CD4-positive, alpha-beta T cell treated with Interleukin-21 for 1 hour (primary cell): Measurements from ENCODE around the gene POLE.
"Not testable (repeated sequence)": the region's sequence is repeated elsewhere in the genome, so short reads cannot be mapped to it uniquely, and the experiment has no call there.

ENCODE experiments used
- DNase-seq: peaks from one replicate; pipeline ENCODE4 v3.0.0-alpha.2; 2020

POLE gene

DNA sequence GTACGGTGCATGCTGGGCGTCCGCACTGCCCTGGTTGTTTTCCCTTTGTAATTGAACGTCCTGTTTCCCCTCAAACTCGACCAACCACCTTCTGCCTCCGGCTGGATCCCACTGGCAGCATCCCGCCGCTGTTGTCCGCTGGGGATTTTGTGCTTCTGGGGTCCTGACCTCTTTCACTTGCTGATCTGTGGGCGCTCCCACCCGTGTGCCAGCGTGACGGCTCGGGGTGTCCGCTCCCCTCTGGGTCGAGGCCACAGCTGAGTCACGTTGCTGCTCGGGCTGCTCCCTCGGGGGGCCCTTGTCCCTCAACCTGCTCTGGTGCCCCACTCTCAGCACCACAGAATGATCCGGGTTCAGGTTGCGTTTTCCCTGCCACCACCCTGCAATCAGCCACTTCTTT is 31.5 kb upstream of the POLE start:
- no peak for DNase-seq

DNA sequence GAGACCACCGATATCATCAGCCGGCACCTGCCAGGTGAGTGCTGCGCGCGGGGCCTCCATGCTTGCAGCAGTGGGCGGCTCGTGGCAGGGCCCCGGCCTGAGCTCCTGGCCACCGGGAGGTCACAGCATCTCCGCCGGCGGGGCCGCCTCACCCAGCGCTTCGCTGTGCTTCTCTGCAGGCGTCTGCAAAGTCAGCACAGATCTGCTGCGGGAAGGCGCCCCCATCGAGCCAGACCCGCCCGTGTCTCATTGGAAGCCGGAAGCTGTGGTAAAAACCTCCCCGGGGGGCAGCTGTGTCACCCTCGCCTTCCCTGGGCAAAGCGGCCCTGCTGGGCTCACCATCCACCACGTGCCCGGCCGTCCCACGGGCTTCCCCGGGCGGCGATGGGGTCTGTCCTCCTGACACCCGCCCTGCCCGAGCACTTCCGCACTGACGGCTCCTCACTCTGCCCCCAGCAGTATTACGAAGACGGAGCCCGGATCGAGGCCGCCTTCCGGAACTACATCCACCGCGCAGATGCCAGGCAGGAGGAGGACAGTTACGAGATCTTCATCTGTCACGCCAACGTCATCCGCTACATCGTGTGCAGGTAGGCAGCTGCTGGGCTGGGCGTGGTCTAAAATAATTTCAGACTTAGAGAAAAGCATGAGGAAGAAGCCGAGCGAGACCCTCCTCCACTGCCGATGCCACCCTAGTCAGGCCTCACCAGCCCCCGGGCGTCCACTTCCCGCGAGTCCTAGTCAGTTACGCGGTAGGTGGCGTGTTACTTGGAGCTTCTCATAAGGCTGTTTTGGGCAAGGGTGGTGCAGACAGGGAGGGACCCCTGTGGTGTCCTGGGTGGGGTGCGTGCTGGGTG is 30.6 kb upstream of the POLE start:
- DNase-seq: no peak

DNA sequence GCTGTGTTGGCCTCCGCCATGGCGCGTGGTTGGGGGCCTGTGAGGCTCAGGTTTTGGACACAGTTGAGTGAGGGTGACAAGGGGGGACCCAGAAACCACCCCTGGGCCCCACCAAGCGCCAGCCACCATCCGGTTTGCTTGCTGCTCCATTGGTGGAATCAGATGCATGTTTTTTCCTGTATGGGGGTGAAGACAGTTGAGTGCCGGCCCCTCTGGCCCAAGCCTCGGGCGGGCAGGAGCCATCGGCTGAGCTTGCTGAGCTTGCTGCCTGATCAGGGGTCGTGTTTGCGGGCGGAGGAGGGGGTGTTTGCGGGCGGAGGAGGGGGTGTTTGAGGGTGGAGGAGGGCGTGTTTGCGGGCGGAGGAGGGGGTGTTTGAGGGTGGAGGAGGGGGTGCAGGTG is 29.9 kb upstream of the POLE start:
- no peak for DNase-seq

DNA sequence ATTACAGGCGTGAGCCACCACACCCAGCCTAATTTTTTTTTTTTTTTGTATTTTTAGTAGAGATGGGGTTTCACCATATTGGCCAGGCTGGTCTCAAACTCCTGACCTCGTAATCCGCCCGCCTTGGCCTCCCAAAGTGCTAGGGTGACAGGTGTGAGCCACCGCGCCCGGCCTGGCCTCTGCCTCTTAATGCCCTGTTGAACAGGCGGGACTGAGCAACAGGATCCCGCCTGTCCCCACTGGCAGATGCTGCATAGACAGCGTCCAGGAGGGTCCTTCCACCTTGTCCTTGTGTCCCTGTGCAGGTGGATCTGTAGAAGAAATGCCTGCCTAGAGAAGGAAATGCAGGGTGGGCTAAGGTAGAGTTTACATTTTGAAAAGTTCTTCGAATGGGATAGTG is 29.2 kb upstream of the POLE start:
- DNase-seq: no peak

DNA sequence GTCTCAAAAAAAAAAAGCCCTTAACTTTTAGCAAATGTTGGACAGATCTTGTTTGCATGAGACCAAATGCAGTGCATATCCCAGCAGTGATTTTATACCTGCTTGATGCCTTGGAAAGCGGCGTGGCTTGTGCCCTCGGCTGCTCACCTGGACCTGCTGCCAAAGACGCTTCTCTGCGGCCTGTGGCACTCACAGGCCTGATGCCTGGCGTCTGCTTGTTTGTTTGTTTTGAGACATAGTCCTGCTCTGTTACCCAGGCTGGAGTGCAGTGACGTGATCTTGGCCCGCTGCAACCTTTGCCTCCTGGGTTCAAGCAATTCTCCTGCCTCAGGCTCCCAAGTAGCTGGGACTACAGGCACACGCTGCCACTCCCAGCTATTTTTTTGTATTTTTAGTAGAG is 28.7 kb upstream of the POLE start:
- no peak for DNase-seq

DNA sequence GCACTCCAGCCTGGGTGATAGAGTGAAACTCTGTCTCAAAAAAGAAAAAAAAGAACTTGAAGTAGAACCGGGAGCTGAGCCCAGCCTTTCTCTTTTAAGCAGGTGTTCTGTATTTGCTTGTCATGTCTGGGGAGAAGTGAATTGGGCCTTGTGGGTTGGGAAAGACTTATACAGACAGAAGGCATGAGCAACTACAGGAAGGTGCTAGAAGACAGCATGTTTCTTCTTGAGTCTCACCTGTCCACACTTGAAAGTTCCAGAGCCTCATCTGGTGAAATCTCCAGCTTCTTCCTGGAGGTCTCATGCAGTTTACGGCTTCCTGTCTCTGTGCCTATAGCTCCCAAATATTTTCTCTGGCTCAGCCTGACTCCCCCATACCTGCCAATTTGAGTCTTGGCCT is 26.0 kb upstream of the POLE start:
- no peak for DNase-seq

DNA sequence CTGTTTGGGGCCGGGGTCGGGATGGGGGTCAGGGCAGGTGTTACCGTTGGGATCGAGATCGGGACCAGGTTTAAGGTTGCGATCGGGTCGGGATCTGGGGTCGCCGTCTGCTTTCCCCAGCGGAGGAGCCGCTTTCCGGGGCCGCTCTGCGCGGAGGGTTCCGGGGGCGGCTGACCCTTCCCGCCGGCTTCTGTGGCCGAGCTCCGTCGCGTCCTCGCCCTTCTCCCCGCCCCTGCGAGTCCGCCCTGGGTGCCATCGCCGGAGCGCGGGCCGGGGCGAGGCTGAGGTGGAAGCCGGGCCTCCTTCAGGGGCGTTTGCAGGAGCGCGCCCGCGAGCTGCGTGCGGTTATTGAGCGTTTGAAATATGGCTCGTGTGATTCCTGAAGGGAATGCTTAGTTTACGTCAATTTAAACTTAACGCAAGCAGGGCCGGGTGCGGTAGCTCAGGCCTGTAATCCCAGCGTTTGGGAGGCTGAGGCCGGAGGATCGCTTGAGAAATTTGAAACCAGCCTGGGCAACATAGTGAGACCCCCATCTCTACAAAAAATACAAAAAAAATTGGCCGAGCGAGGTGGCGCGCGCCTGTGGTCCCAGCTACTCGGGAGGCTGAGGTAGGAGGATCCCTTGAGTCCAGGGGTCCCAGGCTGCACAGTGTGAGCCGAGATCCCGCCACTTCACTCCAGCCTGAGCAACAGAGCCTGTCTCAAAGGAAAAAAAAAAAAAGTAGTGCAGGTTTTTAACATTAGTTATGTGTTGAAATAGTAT is 24.1 kb upstream of the POLE start:
- DNase-seq: peak; percentile 12

DNA sequence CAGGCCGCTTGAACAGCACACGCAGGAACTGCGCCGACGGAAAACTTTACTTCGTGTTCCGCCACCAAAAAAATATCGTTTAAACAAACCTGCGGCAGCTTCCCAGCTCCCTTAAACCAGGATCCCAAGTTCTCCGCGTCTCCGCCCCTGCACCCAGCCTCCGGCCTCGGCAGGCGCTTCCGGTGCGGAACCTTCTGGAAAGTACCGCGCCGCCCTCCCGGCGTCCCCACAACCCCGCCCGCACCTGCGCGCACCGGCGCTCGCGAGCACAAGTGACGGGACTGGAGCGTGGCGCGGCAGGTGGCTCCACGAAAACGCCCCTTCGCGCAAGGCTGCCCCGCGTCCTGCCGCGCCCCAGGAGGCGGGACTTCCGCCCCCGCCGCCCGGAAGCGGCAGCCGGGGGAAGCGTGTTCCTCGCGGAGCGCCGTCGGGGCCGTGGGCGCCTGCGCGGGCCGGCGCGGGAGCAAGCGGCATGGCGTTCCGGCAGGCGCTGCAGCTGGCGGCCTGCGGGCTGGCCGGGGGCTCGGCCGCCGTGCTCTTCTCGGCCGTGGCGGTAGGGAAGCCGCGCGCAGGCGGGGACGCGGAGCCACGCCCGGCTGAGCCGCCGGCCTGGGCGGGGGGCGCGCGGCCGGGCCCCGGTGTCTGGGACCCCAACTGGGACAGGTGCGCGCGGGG is 23.4 kb upstream of the POLE start, which contains the start of gene PGAM5:
Gene PGAM5, plus strand, starts transcription at position 438 of the 675 bp plus-strand sequence. Its CDS starts 35 bp downstream, at position 473.
- DNase-seq: peak; percentile 95

DNA sequence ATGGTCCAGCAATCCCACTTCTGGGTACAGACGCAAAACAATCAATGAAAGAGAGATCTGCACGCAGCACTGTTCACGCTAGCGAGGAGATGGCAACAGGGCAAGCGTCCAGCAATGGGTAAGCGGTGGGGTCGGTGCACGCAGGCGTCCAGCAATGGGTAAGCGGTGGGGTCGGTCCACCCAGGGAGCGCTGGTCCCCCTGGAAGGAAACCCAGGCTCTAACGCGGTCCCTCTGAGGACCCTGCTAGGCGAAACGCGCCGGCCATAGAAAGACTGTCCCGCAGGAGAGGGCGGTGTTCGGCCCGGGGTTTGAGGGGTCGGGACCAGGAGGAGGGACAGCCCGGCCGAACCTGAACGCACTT is 22.9 kb upstream of the POLE start:
- no peak for DNase-seq

DNA sequence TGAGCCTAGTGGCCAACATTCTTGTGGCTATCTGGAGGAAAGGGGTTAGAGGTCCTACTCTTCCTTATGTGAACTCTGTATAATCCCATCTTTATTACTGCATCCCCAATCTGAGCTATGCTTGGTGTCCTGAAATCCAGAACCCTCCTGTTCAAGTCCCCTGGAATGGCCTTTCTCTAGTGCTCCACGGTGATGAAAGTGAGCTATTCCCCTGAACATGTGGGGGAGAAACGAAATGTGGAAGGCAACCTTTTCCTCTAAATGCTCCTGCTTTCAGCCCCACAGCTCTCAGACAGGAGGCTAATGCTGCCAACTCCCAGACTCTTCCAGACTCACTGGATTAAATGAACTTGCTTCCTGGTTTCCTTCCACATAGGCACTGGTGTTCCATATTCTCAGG is 21.0 kb upstream of the POLE start:
- no peak for DNase-seq

DNA sequence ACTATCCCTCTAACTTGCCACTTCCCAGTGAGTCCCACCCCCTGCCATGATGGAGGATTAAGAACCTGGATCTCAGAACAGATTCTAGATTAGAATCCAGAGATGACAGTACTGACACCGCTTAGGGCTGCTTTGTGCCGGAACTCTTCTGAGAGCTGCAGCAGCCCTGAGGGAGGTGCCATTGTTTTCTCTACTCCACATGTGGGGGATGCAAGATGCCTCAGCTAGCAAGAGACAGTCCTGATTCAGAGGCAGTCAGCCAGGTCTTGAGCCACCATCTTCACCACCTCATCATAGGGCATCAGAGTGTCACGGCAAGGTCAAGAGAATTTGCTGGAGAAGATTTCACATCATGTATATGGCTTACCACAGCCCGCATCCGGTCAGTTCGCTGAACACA is 20.1 kb upstream of the POLE start:
- no peak for DNase-seq

DNA sequence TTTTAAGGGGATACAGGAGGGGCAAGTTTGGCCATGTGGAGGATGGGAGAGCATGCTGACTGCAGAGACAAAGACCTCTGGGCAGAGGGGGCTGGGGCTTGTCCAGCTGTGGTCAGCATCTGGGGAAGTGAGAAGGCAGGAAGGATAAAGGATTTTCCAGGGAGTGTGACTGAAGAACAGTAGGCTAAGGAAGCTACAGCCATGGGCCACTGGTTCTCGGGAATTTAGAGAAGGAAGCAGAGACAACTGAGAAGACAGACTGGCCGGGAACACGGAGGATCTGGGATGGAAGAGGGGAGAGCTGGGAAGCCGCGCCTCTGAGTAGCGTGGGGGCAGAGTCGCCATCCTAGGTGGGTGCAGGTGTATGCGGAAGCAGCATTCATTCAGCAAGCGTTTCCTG is 16.5 kb upstream of the POLE start:
- no peak for DNase-seq

DNA sequence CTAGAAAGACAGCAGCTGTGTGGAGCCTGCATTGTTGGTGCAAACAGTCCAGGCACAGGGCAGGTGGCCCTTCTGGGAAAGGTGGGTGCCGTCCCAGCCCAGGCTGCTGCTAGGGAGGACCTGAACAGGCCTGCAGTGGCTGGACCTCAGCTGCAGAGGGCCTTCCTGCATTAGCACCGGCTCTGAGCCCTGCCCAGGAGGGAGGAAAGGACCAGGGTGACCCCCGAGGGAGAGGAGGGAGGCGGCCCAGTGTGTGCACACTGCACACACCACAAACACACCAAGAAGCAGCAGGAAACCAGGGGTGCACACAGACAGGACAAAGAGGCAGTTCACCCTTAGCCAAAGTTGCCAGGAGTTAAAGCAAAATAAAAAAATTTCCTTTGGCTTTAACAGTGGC is 15.5 kb upstream of the POLE start:
- DNase-seq: no peak

DNA sequence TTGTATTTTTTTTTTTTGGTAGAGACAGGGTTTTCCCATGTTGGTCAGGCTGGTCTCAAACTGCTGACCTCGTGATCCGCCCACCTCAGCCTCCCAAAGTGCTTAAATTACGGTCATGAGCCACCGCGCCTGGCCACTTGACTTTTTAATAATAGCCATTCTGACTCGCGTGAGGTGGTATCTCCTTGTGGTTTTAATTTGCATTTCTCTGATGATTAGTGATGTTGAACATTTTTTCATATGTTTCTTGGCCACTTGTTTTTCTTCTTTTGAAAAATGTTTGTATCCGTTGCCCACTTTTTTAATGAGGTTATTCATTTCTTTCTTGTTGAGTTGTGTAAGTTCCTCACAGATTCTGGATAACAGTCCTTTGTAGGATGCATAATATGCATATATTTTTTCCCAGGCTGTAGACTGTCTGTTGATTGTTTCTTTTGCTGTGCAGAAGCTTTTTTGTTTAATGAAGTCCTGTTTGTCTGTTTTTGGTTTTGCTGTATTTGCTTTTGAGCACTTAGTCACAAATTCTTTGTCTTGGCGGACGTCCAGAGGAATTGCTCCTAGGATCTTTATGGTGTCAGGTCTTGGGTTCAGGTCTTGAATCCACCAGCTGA is 13.2 kb upstream of the POLE start:
- no peak for DNase-seq

DNA sequence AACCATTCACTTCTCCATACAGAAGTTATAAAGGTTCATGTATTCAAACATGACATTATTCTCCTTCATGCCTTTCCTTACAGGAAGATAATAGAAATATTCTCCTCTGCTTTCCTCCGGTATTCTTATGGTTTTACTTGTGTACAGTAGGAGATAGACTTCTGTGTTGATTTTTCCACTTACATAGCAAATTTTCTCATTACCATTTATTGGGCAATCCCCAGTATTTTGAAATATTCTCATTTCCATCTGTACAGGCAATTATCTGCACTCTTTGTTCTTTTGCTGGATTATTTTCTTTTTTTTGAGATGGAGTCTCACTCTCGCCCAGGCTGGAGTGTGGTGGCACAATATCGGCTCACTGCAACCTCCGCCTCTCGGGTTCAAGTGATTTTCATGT is 11.2 kb upstream of the POLE start:
- no peak for DNase-seq

DNA sequence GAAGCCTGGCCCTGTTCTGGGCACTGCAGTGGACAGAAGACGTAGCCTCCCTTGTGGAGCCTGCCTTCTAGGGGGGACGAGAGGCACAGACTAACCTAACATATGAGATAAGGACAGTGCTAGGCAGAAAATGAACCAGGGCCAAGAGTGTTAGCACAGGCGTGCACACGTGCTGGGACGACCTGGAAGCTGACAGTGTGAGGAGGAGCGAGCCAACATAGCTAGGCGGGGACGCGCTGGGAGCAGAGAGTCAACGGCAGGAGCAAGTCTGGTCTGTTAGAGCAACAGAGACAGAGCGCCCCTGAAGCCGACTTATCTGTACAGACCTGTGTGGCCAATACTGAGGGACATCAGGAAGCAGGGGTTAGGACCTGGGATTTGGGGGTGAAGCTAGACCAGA is 8.3 kb upstream of the POLE start:
- no peak for DNase-seq

DNA sequence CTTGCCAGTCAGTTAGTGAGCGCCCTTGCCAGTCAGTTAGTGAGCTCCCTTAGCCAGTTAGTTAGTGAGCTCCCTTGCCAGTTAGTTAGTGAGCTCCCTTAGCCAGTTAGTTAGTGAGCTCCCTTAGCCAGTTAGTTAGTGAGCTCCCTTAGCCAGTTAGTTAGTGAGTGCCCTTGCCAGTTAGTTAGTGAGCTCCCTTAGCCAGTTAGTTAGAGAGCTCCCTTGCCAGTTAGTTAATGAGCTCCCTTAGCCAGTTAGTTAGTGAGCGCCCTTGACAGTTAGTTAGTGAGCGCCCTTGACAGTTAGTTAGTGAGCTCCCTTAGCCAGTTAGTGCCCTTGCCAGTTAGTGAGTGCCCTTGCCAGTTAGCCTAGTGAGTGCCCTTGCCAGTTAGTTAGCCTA is 7.7 kb upstream of the POLE start:
- DNase-seq: not testable (repeated sequence)

DNA sequence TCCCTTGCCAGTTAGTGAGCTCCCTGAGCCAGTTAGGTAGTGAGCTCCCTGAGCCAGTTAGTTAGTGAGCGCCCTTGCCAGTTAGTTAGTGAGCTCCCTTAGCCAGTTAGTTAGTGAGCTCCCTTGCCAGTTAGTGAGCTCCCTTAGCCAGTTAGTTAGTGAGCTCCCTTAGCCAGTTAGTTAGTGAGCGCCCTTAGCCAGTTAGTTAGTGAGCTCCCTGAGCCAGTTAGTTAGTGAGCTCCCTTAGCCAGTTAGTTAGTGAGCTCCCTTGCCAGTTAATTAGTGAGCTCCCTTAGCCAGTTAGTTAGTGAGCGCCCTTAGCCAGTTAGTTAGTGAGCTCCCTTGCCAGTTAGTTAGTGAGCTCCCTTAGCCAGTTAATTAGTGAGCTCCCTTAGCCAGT is 4.9 kb upstream of the POLE start:
- DNase-seq: not testable (repeated sequence)

DNA sequence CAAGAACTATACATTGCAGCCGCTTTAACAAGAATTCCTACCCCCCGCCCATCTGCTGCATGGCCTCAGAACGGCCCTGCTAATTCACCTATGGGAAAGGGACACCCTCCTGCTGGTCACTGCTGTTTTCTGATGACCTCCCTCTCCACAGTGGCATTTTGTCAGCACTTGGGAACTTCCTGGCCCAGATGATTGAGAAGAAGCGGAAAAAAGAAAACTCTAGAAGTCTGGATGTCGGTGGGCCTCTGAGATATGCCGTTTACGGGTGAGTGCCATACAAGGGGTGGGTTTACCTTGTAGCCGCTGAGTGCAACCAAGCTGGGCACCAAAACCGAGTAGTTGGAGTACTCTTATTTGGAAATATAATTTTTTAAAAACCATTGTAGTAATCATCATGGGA is 3.0 kb upstream of the POLE start:
- no peak for DNase-seq

DNA sequence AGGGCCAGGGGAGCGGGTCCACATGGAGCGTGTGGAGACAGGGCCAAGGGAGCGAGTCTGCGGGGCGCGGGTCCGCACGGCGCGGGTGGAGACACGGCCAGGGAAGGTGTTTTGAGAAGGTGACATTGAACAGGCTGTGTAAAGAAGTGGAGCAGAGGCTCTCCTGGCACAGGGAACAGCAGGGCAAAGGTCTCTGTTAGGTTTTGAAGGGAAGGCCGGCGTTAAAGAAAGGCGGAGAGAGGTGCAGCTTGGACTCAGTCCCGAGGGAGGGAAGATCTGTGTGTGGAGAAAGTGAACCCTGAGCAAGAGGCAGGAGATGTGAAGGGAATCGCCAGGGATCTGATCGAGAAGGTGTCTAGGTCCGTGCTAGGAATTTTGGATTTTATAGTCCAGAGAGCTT is 2.1 kb upstream of the POLE start:
- no peak for DNase-seq

DNA sequence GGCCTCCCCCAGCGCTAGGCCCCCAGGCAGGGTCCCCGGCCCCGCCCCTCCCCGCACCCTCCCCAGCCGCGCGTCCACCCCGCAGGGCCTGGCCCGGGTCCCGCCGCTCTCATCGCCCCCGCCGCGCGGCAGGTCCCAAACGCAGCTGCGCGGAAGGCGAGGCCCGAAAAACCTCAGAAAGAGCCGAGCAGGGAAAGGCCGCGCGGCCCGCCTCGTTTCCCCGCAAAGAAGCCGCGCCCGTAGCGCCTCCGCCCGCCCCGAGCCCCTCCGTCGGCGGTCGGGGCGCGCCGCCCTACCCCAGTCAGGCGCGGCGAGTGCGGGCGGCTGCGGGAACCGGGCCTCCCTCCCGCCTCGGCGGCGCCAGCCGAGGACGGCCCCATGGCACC is 324 bp downstream of the POLE start:
- DNase-seq: no peak

DNA sequence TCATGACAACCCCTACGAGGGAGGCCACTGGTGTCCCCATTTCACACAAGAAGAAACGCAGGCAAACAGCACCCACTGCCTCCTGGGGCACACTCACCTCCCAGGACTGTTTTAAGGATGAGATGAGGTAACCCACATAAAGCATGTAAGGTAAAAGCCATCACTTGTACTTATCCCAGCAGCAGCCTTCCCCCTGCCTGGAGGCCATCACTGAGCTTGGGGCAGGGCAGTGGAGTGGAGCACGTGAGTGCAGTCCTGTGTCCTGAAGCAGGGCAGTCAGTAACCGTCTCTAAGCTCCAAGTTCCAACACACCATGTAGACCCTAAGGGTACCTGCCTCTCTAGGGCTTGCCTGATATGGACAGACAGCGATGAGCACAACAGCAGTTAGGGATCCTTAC is 1.7 kb downstream of the POLE start:
- no peak for DNase-seq

DNA sequence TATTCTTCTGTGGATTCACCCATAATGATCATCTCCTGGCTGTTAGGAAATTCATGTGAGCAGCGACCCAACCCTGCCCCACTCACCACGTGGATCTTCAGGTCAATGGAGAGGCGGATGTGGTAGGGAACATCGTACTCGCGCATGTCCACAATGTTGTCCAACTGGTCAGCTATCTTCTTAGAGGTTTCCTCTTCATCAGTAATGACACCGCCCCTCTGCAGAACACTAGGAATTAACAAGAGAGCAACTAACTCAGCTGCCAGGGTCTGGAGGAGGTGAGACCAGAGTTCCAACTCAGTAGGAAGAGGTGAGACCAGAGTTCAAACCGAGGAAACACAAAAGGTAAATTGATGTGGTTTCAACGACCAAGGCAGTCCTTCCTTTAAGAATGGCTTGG is 9.7 kb downstream of the POLE start:
- DNase-seq: no peak
